Measurements from ENCODE around the gene PDS5A. TPM values are rescaled to one million over a fixed set of nuclear protein-coding genes. Genes with fewer than 3 reads are reported as not detected.

PDS5A gene
- total and polyA plus RNA-seq, 12 donors = 12.6 to 36.2 (median 30.9) TPM

GRCh38 chr4:39924014-39924413 lies 53.7 kb downstream of the PDS5A start:
- no peaks in the 10 kb centered on the region for H3K27me3 ChIP-seq
- no peak overlapping the region for H3K27ac ChIP-seq
- H3K36me3 ChIP-seq = peaks cover 0 to 90% (median 6%) of the 10 kb centered on the region in 9 donors
- DNase-seq = no peak
- TF ChIP-seq CTCF (IDR thresholded peaks at IDR 0.05) = no peak
- no peaks in the 10 kb centered on the region for H3K9me3 ChIP-seq
- 76 to 82% methylated on average over 2 of the region's 2 CpGs for WGBS, 2 donors
- no peak overlapping the region for H3K4me3 ChIP-seq
- H3K4me1 ChIP-seq = peaks cover 0 to 5% (median 0%) of the 10 kb centered on the region in 9 donors
- ATAC-seq = no peak
- intact Hi-C loops (cut with DNase I) = loop anchor here in 1 of 10 donors (10.0 kb wide), 1 partner anchor 51 kb away; the partner anchor contains the start of gene PDS5A

GRCh38 chr4:39922399-39922798 lies 55.3 kb downstream of the PDS5A start:
- H3K4me3 ChIP-seq = no peak overlapping the region
- no peak for TF ChIP-seq CTCF (IDR thresholded peaks at IDR 0.05)
- intact Hi-C loops (cut with DNase I) = loop anchor here in 1 of 10 donors (10.0 kb wide), 1 partner anchor 52 kb away; the partner anchor contains the start of gene PDS5A
- 95 to 99% methylated on average over 2 of the region's 2 CpGs for WGBS, 2 donors
- no peak overlapping the region for H3K27ac ChIP-seq
- H3K4me1 ChIP-seq = no peaks in the 10 kb centered on the region
- DNase-seq (no peak), ATAC-seq (no peak)
- H3K27me3 ChIP-seq = no peaks in the 10 kb centered on the region
- peaks cover 0 to 95% (median 11%) of the 10 kb centered on the region in 9 donors for H3K36me3 ChIP-seq
- no peaks in the 10 kb centered on the region for H3K9me3 ChIP-seq

GRCh38 chr4:39913471-39913870 lies 64.2 kb downstream of the PDS5A start:
- DNase-seq (no peak), ATAC-seq (no peak)
- Histone ChIP-seq H3K4me3 (no peak overlapping the region), H3K27me3 (no peaks in the 10 kb centered on the region), H3K36me3 (peaks cover 0 to 100% (median 24%) of the 10 kb centered on the region in 9 donors), H3K4me1 (peaks cover 0 to 5% (median 0%) of the 10 kb centered on the region in 9 donors), H3K9me3 (no peaks in the 10 kb centered on the region), H3K27ac (no peak overlapping the region)
- TF ChIP-seq CTCF (IDR thresholded peaks at IDR 0.05) = no peak
- intact Hi-C loops (cut with DNase I) = loop anchor here in 2 of 10 donors (10.0 kb wide), 2 partner anchors 51 to 61 kb away; partner anchors contain the start of gene PDS5A (in 1 of the 2)
- 86 to 87% methylated on average over 4 of the region's 4 CpGs for WGBS, 2 donors

GRCh38 chr4:39910064-39910463 lies 67.6 kb downstream of the PDS5A start:
- Histone ChIP-seq H3K9me3 (no peaks in the 10 kb centered on the region), H3K36me3 (peaks cover 0 to 99% (median 7%) of the 10 kb centered on the region in 9 donors), H3K4me1 (peaks cover 0 to 7% (median 0%) of the 10 kb centered on the region in 9 donors), H3K27me3 (no peaks in the 10 kb centered on the region), H3K4me3 (no peak overlapping the region), H3K27ac (no peak overlapping the region)
- no peak for DNase-seq
- 94 to 96% methylated on average over 3 of the region's 3 CpGs for WGBS, 2 donors
- TF ChIP-seq CTCF (IDR thresholded peaks at IDR 0.05) = no peak
- intact Hi-C loops (cut with DNase I) = loop anchor here in 2 of 10 donors (10.0 kb wide), 2 partner anchors 55 to 65 kb away; partner anchors contain the start of gene PDS5A (in 1 of the 2)
- no peak for ATAC-seq
